PC-9 (cell line): ENCODE results near the gene ZDHHC5. TPM values are rescaled to one million over a fixed set of nuclear protein-coding genes. Genes with fewer than 3 reads are reported as not detected.

Experiments used
- BruUV-seq: library from RNA; stranded (reverse); fragments of 400-500 nt; replicated peaks from 2 replicates; lab custom pipeline; 2021; lab: Mats Ljungman, UMichigan
- CTCF ChIA-PET: fragments of 300-600 bp; sonication (Branson Sonifier 250); formaldehyde crosslinking; loops from one replicate; lab custom pipeline; 2022; ENCODE audit warnings: antibody characterized with exemption; lab: Charles Lee
- POLR2A ChIA-PET: fragments of 300-600 bp; sonication (Branson Sonifier 250); formaldehyde crosslinking; loops from one replicate; lab custom pipeline; 2022; ENCODE audit warnings: antibody characterized with exemption; ENCODE audit not compliant: unreplicated experiment; lab: Charles Lee
- DNase-seq, 2 experiments: peaks; one replicate each; pipeline versions ENCODE4 v3.0.0 to v3.0.0-alpha.2; 2015 to 2022; ENCODE audit warnings: mixed read lengths in 1 of 2
- H2AFZ ChIP-seq: fragments of 200-600 bp; sonication (generic); 2 replicates; pipeline ENCODE4 v1.8.1; 2017; ENCODE audit warnings: antibody characterized with exemption
- H3F3A ChIP-seq: fragments of 200-600 bp; sonication (generic); 2 replicates; pipeline ENCODE4 v1.8.1; 2017; ENCODE audit warnings: antibody characterized with exemption, mild to moderate bottlenecking, low read depth; ENCODE audit not compliant: insufficient read depth
- H3K27ac ChIP-seq: fragments of 200-600 bp; sonication (generic); 2 replicates; pipeline ENCODE4 v1.6.1; 2016; ENCODE audit warnings: mixed run types
- H3K27me3 ChIP-seq: fragments of 200-600 bp; sonication (generic); 2 replicates; pipeline ENCODE4 v1.6.1; 2016; ENCODE audit warnings: low read depth, mixed run types; ENCODE audit not compliant: insufficient read depth
- H3K36me3 ChIP-seq: fragments of 200-600 bp; sonication (generic); 2 replicates; pipeline ENCODE4 v1.6.1; 2016; ENCODE audit warnings: low read depth, mixed run types
- H3K4me1 ChIP-seq: fragments of 200-600 bp; sonication (generic); replicated peaks from 2 replicates; pipeline ENCODE4 v1.6.1; 2016; ENCODE audit warnings: mixed run types; ENCODE audit not compliant: insufficient read depth
- H3K4me2 ChIP-seq: fragments of 200-600 bp; sonication (generic); 2 replicates; pipeline ENCODE4 v1.6.1; 2017; ENCODE audit warnings: mixed run types
- H3K4me3 ChIP-seq: fragments of 200-600 bp; sonication (generic); 2 replicates; pipeline ENCODE4 v1.6.1; 2016; ENCODE audit warnings: mixed run types
- H3K79me2 ChIP-seq: fragments of 200-600 bp; sonication (generic); 2 replicates; pipeline ENCODE4 v1.6.1; 2017; ENCODE audit warnings: low read depth, mixed run types
- H3K9me2 ChIP-seq: fragments of 200-600 bp; sonication (generic); 2 replicates; pipeline ENCODE4 v1.8.1; 2017; ENCODE audit warnings: mild to moderate bottlenecking; ENCODE audit not compliant: insufficient read depth
- H3K9me3 ChIP-seq: fragments of 200-600 bp; sonication (generic); 2 replicates; pipeline ENCODE4 v1.8.1; 2016; ENCODE audit warnings: low read depth; ENCODE audit not compliant: insufficient read depth
- H4K20me1 ChIP-seq: fragments of 200-600 bp; sonication (generic); 2 replicates; pipeline ENCODE4 v1.8.1; 2017; ENCODE audit not compliant: insufficient read depth
- CTCF ChIP-seq: fragments of 200-600 bp; sonication (generic); conservative IDR thresholded peaks from 2 replicates; pipeline ENCODE4 v1.6.1; 2017; ENCODE audit warnings: mixed run types, antibody characterized with exemption, mild to moderate bottlenecking, moderate library complexity
- EZH2 ChIP-seq: fragments of 200-600 bp; sonication (generic); IDR thresholded peaks from 2 replicates; pipeline ENCODE4 v1.8.0; 2017; ENCODE audit warnings: antibody characterized with exemption, low read depth
- intact Hi-C: fragments of 100-400 bp; cut with micrococcal nuclease; formaldehyde crosslinking; loops from one replicate; pipeline ENCODE4 v1.10.0; 2022; ENCODE audit not compliant: unreplicated experiment
- total RNA-seq: library from RNA; stranded (reverse); gene quantifications from 2 replicates; pipeline ENCODE4 v1.2.3, GENCODE V29; 2021

Gene ZDHHC5
- total RNA-seq, 1 experiment from 2014 or later: 94.2 TPM

GRCh38 chr11:57644748-57645688 lies 22.9 kb upstream of the ZDHHC5 start:
- BruUV-seq: no TSS peak
- peak; percentile 60 to 83 for DNase-seq
- no peak for TF ChIP-seq EZH2
- peak; percentile 98 for TF ChIP-seq CTCF
- Histone ChIP-seq H3K4me2 (0 out of 2 replicates have a peak overlapping the region, but pooled peaks have one; percentile 11), H4K20me1 (no peaks in the 10 kb centered on the region), H2AFZ (no peak overlapping the region), H3K27me3 (peaks cover 46% of the 10 kb centered on the region), H3K27ac (no peak overlapping the region), H3K4me3 (no peak overlapping the region), H3K4me1 (peaks cover 3% of the 10 kb centered on the region; the same call in 1 of the 2 replicates), H3K9me2 (no peaks in the 10 kb centered on the region), H3K36me3 (no peaks in the 10 kb centered on the region), H3K79me2 (no peaks in the 10 kb centered on the region), H3K9me3 (no peaks in the 10 kb centered on the region), H3F3A (no peaks in the 10 kb centered on the region)
- intact Hi-C loops: loop anchor here (1.0 kb wide), 2 partner anchors 118 to 188 kb away; no protein-coding TSS in a partner anchor
- POLR2A ChIA-PET: interaction anchor here (0.5 to 0.6 kb wide), 2 partner anchors 102 to 309 kb away, joined by 3 to 4 read pairs; partner anchors contain the start of gene SSRP1
- CTCF ChIA-PET: interaction anchor here (0.5 to 2.0 kb wide), 13 partner anchors 10 to 879 kb away, joined by 3 to 25 read pairs (median 4); partner anchors contain the start of gene UBE2L6

- no peak overlapping the region for H3K4me2 ChIP-seq
- CTCF ChIA-PET: no interaction called here
Measured at GRCh38 chr11:57645689-57646085, 22.2 kb upstream of the ZDHHC5 start.

More at GRCh38 chr11:57645689-57646085, 22.2 kb upstream of the ZDHHC5 start:
- Histone ChIP-seq H3K4me1 (peaks cover 3% of the 10 kb centered on the region; the same call in 1 of the 2 replicates), H3K9me3 (no peaks in the 10 kb centered on the region), H3K27me3 (peaks cover 52% of the 10 kb centered on the region), H3K36me3 (no peaks in the 10 kb centered on the region), H2AFZ (no peak overlapping the region), H3K27ac (no peak overlapping the region), H3K79me2 (no peaks in the 10 kb centered on the region), H3K9me2 (no peaks in the 10 kb centered on the region), H3K4me3 (no peak overlapping the region), H3F3A (no peaks in the 10 kb centered on the region; the same call in 1 of the 2 replicates), H4K20me1 (no peaks in the 10 kb centered on the region)
- DNase-seq: no peak
- BruUV-seq: no TSS peak
- POLR2A ChIA-PET: no interaction called here
- intact Hi-C loops: no loop called here
- no peak for TF ChIP-seq EZH2
- TF ChIP-seq CTCF: no peak
